HG03571 (cell line): ENCODE measurements around the gene RITA1.

ENCODE experiments used
- ATAC-seq: cut with Tn5 transposase; IDR thresholded peaks from one replicate; pipeline ENCODE4 v1.9.1; 2021; ENCODE audit not compliant: unreplicated experiment

RITA1 gene

GRCh38 chr12:113152835-113153814, 32.4 kb upstream of the RITA1 start:
- ATAC-seq = no peak

DNA sequence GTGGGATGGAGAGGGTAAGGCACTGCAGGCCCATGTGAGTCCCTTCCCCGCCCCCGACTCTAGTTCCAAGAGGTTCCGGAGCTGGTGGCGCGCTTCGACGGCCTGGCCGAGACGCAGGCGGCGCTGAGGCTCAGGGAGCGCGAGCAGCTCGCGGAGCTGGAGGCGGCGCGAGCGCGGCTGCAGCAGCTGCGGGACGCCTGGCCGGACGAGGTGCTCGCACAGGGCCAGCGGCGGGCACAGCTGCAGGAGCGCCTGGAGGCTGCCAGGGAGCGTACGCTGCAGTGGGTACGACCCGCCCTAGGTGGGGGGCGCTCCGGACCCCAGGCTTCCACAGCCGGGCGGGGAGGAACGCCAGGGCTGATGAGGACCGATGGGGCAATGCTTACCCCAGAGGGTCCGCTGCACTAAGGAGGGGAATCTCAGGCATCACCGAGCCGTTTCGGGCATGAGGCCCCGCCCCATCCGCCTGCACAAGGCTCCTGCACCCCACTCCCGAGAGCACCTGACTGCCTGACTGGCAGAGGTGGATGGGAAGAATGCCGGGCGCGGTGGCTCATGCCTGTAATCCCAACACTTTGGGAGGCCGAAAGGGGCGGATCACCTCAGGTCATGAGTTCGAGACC, 31.1 kb upstream of the RITA1 start:
- no peak for ATAC-seq

GRCh38 chr12:113155060-113155459, 30.5 kb upstream of the RITA1 start:
- no peak for ATAC-seq

DNA sequence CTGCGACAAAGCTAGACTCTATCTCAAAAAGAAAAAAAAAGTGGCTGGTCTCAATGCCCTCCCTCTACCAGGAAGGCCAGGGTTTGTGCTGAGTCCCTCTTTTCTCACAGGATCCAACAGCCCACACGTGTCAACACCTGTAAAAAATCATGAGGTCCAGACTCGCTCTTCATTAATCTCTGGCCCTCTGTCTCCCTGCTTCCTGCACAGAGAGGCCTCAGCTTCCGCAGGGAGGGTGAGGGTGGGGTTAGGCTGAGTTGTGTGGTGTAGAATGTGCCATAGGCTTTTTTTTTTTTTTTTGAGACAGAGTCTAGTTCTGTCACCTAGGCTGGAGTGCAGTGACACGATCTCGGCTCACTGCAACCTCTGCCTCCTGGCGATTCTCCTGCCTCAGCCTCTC, 29.9 kb upstream of the RITA1 start:
- ATAC-seq = no peak

- no peak for ATAC-seq
Measured at GRCh38 chr12:113157218-113157859, 28.2 kb upstream of the RITA1 start.

GRCh38 chr12:113158439-113159203, 26.9 kb upstream of the RITA1 start:
- no peak for ATAC-seq

DNA sequence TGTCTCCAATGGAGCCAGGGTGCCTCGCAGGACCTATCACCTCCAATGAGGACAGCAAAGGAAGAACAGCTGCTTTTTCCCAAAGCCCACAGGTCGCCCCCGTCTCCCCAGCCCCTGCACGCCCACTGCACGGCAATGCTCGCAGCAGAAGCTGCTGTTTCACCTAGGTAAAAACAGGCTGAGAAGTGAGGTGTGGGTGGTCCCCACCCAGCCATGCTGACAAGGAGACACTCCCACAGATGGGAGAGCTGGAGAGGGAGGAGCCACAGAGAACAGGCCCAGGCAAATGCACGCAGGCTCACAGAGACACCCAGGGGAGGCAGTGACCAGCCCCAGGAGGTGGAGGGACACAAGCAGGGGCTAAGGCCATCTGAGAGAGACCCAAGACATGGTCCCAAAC, 25.6 kb upstream of the RITA1 start:
- ATAC-seq = no peak

GRCh38 chr12:113161415-113162016, 24.0 kb upstream of the RITA1 start:
- no peak for ATAC-seq

DNA sequence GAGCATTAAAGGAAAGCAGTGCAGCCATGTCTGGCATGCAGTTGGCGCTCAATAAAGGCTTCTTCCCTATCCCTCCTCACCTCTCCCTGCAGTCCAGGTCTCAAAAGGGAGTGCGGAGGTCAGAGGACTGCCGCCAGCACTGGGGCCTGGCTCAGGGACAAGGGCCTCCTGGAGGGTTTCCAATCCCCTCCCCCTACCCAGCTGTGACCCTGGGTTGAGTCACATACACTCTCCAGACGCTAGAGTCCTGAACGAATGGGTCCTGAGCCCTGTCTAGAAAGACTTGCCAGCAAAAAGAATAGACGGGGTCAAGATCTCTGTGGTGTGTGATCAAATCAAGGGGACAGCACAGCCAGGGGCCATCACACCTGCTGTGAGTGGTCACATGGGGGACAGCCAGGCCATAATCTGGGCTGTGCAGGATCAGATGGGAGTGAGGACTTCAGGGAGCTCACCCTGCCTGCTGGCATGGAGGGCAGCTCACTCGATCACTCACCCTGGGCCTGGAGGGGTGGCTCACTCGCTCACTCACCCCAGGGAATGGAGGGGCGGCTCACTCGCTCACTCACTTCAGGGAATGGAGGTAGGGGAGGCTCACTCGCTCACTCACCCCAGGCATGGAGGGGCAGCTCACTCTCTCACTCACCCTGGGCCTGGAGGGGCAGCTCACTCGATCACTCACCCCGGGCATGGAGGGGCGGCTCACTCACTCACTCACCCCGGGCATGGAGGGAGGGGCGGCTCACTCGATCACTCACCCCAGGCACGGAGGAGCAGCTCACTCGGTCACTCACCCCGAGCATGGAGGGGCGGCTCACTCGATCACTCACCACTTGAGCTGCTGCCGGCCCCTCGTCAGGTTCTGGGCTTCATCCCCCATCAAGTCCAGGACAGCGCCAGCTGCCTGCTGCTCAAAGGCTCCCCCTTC, 23.2 kb upstream of the RITA1 start:
- no peak for ATAC-seq

DNA sequence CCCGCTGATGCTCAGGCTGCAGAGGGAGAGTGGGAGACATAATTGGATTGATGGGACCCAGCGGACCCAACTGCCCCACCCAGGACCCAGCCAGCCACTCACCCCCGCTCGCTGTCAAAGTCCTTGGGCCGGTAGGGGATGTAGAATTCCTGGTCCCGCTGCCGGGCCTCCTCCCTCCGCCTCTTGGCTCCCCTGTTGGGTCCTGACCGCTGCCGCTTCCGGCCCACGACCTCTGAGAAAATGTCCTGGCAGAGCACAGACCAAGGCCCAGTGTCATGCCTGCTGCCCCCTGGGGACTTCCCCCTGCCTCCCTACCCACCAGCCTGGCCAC, 22.5 kb upstream of the RITA1 start:
- no peak for ATAC-seq

- ATAC-seq = no peak
Measured at GRCh38 chr12:113164014-113164413, 21.5 kb upstream of the RITA1 start.

- ATAC-seq = no peak
Measured at GRCh38 chr12:113165521-113166450, 19.7 kb upstream of the RITA1 start.

GRCh38 chr12:113167868-113168267, 17.7 kb upstream of the RITA1 start:
- ATAC-seq = no peak

- no peak for ATAC-seq
Measured at GRCh38 chr12:113169697-113170096, 15.8 kb upstream of the RITA1 start.

DNA sequence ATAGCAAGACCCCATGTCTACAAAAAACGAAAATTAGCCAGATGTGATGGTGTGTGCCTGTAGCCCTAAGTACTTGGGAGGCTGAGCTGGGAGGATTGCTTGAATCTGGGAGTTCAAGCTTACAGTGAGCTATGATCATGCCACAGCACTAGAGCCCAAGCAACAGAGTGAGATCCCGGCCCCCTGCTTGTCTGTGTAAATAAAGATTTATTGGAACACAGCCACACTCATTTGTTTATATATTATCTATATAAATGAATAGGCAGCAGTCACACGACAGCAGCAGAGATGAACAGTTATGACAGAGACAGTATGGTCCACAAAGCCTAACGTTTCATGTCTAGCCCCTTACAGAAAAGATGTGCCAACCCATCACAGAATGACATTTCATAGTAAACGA, 15.1 kb upstream of the RITA1 start:
- ATAC-seq = no peak

DNA sequence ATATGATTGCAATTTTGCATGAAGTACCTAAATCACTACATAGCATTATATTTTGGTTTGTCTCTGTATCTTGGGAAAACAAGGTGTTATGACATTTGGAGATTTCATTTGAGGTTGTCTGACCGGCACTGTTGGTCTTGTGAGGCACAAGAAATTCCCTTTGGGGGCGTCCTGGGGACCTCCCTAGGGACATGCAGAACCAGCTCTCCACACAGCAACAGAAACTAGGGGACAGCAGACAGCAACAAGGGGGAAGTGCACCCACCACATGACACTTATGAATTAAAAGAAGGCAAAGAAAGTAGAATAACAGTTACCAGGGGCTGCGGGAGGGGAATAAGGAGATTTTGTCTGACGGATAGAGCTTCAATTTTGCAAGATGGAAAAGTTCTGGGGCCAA, 14.6 kb upstream of the RITA1 start:
- no peak for ATAC-seq

- ATAC-seq = no peak
Measured at GRCh38 chr12:113171543-113171942, 14.0 kb upstream of the RITA1 start.

GRCh38 chr12:113172185-113172584, 13.3 kb upstream of the RITA1 start:
- no peak for ATAC-seq
